Spleen (tissue), 7 donors: ENCODE data around the gene CCDC174.

ENCODE experiments used
- POLR2A ChIP-seq, 3 donors: fragments of 450-650 bp; IDR thresholded peaks; one replicate each; pipeline ENCODE4 v1.5.1; 2017; ENCODE audit warnings: antibody characterized with exemption in 3 of 3, mild to moderate bottlenecking in 1 of 3
- TF ChIP-seq, protein P1 (sequence below), 11 experiments: fragments of 200-600 bp in 7 of 11; fragments of 450-650 bp in 4 of 11; sonication (generic) in 4 of 11; IDR thresholded peaks in 8 of 11; conservative IDR thresholded peaks in 3 of 11; 1 replicate in 7 of 11; 2 replicates in 4 of 11; pipeline versions ENCODE4 v1.4.0 to v1.8.0; 2016 to 2021; ENCODE audit warnings: antibody characterized with exemption in 11 of 11, inconsistent platforms in 4 of 11, mild to moderate bottlenecking in 1 of 11
- donor health status: DM: no; HTN: no; CAD: no; lungs with moderate emphysema.
- donor health status: DM: no; HTN: no; CAD: no.
- donor health status: DM: no; HTN: no; CAD: no.

DNA sequence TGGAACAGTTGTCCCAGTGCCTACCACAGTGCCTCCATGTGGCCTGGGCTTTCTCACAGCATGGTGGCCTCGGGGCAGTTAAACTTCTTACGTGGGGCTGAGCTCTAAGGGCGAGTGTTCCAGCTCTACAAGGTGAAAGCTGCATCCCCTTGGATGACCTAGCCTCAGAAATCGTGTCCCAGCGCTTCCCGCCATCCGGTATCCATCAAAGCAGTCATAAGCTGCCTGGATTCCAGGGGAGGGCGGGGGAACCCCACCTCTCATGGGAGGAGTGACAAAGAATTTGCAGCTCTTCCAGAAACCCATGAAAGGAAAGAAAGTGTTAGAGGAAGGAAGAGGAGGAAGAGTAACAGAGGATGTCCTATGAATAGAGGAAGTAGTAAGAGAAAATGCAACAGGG, 45.8 kb upstream of the CCDC174 start:
- TF ChIP-seq, protein P1, sequence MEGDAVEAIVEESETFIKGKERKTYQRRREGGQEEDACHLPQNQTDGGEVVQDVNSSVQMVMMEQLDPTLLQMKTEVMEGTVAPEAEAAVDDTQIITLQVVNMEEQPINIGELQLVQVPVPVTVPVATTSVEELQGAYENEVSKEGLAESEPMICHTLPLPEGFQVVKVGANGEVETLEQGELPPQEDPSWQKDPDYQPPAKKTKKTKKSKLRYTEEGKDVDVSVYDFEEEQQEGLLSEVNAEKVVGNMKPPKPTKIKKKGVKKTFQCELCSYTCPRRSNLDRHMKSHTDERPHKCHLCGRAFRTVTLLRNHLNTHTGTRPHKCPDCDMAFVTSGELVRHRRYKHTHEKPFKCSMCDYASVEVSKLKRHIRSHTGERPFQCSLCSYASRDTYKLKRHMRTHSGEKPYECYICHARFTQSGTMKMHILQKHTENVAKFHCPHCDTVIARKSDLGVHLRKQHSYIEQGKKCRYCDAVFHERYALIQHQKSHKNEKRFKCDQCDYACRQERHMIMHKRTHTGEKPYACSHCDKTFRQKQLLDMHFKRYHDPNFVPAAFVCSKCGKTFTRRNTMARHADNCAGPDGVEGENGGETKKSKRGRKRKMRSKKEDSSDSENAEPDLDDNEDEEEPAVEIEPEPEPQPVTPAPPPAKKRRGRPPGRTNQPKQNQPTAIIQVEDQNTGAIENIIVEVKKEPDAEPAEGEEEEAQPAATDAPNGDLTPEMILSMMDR (IDR thresholded peaks at IDR 0.05 in 8 of 11, conservative IDR thresholded peaks at IDR 0.05 in 3 of 11), result no peak
- no peak for TF ChIP-seq POLR2A (IDR thresholded peaks at IDR 0.05)
